Stimulated activated CD8-positive, alpha-beta memory T cell treated with anti-CD3 and anti-CD28 coated beads, Interleukin-12 subunit alpha, Interleukin-12 subunit beta, amount 100 ng/mL, for 24 hours (primary cell): Measurements from ENCODE around the gene STX8.
A peak's percentile ranks its signal among the peaks of the same experiment; 100 is the strongest.

Source experiments
- DNase-seq: peaks from one replicate; pipeline ENCODE4 v3.0.0-alpha.2; 2020; ENCODE audit errors: extremely low read depth

STX8 gene

DNA sequence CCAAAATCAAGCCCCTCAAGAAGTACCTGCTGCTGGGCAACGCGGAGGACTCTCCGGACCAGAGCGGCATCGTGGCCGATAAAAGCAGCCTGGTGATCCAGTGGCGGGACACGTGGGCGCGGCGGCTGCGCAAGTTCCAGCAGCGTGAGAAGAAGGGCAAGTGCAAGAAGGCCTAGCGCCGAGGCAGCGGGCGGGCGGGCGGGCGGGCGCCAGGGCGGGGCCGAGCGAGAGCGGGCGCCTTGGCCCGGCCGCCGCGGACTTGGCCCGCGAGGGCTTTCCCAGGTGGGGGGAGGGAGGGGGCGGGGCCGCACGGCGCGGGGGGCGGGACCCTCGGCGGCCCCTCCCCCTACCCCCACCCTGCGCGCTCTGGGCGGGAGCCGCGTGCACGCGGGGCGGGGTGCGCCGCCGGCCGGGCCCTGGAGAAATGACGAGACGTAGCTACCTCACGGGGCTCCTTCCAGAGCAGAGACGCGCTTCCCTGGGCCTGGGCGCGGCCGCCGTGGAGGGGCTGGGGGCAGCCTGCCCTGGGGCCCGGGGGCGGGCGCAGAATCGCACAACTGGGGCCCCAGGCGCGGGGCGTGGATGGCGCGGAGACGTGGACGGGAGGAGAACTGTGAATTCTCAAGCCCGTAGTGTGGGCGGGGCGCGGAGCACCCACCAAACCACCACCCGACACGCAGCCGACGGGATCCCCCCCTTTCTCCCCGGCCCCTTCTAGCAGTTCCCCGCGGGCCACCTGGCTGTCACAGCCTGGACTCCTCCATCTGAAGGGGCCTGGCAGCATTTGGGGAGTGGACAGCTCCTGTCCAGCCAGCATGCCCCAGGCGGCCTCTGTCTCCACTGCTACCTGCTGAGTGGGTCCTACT, 335.6 kb downstream of the STX8 start:
- peak; percentile 38 for DNase-seq

DNA sequence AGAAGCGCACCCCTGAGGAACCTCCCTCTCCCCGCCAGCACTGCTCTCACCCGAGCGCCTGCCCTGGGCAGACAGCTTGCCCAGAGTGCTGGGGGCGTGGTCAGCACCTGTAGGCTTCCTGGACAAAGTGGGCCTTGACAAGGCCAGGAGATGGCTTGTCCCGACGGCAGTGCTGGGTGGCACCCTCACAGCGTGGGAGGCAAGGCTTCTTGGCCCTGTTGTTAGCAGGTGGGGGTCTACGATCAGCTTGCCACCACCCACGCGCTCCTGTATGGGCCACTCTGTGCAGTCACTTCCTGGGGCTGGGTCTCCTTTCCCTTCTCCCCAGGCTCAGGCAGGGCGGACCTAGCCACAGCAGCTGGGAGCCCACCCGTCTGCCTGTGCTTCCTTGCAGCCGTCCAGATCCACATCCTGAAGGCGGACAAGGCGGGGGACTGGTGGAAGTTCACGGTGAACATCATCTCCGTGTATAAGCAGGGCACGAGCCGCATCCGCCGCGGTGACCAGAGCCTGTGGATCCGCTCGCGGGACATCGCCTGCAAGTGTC, 336.3 kb downstream of the STX8 start:
- DNase-seq: no peak

DNA sequence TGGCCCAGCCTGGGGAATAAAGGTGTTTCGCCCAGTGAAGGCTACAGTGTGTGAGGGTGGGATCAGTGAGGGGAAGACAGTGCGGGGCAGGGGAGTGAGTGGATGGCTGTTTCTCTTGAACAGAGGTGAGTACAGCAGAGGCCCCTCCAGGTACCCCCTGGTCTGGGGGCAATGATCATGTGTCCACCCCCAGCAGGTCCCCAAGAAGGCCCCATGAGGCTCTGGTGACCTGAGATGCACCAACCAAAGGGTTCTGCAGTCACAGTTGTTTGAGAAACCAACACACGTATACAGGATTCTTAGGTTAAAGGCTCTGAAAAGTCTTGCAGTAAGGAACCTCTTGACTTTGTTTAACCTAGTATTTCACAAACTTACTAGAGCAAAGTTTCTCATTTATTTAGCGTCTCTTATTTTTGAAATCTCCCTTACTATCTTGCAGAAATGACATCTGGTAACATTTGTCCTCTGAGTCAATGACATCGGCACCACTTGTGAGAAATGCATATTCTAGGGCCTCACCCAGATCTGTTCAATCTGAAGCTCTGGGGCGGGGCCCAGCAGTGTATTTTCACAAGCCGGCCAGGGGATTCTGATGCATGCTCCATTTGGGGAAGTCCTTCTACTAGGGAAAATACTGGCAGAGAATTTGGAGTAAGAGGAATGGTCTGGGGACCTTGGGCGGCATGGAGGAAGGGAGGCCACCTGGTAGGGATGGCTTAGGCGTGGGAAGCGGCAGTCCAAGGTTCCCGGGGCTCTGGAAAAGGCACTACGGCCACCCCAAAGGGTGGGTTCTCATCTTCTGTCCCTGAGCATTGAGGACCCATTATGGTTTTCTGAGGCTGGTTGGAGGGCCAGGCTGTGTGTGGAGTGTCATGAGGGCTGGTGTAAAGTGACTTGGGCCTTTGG, 337.0 kb downstream of the STX8 start:
- no peak for DNase-seq

GRCh38 chr17:9237661-9238301, 337.8 kb downstream of the STX8 start:
- no peak for DNase-seq

DNA sequence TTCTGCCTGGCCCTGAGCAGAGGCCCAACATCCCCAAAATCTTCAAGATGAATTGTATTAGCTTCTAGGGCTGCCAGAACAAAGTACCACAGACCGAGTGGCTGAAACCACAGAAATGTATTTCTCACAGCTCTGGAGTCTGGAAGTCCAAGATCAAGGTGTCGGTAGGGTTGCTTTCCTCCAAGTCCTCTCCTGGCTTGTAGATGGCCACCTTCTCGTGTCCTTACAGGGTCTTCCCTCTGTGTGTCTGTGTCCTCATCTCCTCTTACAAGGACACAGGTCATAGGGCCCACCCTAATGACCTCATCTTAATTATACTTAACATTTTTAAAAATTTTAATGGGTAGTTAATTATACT, 338.6 kb downstream of the STX8 start:
- no peak for DNase-seq

- DNase-seq: no peak
Observed at GRCh38 chr17:9236286-9237052, 339.2 kb downstream of the STX8 start.

GRCh38 chr17:9235346-9235745, 340.3 kb downstream of the STX8 start:
- no peak for DNase-seq

DNA sequence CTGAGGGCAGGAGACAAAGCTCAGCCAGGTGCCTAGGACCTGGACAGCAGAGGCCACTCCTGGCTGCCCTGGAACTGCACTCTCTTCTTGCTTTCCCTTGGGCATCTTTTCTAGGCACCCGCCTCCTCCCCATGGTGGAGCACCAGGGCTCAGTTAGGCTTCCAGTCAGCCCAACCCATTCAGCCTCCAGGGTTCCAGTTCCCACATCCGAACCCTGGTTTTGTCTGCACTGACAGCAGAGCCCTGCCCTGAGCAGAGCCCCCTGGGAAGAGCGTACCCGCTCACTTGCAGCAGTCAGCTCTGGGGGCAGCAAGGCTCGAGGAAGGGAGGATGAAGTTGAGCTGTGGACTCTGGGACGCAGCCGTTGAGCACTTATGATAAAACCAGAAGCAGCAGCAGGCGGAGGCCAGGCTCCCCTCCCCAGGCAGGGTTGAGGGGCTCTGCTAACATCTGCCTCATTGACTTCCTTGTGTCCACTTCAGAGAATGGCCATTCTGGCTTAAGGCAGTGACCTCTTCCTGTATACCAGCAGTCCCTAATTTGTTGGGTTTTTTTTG, 341.2 kb downstream of the STX8 start:
- DNase-seq: no peak

DNA sequence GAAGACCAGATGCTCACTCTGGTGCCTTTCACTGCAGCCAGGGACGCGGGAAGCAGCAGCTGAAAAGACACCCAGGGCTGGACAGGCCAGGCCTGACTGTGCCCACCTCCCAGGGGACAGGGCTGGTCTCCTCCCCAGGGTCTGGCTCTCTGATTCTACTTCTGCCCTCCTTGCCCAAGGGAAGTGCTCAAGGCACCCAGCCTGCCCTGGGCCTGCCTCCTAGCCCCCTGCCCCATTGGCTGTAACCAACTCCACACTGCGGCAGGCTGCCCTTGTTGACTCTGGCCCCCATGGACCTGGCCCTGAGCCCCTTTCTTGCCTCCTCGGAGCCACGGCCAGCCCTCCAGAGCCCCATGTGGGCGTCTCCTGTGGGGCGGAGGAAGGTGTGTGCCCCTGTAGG, 341.9 kb downstream of the STX8 start:
- no peak for DNase-seq

- no peak for DNase-seq
Observed at GRCh38 chr17:9233271-9233599, 342.4 kb downstream of the STX8 start.

- no peak for DNase-seq
Observed at GRCh38 chr17:9232591-9233270, 342.9 kb downstream of the STX8 start.

DNA sequence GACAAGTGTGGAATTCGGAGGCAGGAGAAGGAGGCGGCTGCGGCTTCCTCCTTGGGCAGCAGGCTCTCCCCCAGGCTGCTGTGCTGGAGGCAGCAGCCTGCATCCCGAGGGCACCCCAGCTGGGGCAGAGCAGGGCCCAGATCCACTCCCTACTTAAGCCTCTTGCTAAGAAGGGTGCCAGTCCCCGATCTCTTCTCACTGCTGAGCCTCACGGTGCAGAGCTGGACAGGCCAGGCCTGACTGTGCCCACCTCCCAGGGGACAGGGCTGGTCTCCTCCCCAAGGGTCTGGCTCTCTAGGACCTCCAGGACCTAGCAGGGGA, 343.5 kb downstream of the STX8 start:
- no peak for DNase-seq

DNA sequence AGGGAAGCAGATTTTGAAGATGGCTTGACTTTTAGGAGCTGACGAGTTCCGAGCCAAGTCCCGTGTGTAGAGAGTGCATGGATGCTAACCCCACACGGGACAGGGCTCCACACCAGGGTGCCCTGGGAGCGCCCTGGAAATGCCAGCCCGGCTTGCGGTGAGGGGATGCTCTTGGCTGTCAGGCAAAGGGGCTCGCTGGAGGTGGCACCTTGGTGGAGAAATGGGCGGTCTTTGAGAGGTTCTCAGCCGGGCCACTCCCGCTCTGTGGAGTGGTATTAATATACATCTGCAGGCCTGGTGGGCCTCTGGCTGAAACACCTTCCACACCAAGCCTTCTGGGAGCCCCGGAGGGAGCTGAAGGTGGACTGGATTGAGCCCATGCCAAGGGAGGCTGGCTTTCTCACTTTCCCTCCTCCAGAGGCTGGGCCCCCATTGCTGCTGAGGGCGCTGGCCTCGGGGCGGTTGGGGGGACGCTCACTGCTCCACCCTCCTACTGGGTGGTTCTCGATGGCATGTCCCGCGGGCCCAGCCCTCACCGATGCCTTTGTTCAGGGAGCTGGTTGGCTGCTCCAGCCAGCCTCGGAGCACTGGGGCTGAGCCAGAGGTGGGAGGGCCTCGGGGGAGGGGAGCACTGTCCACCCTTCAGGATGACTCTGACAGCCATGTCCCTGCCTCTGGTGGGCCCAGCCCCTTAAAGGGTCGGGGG, 344.0 kb downstream of the STX8 start:
- DNase-seq: no peak

DNA sequence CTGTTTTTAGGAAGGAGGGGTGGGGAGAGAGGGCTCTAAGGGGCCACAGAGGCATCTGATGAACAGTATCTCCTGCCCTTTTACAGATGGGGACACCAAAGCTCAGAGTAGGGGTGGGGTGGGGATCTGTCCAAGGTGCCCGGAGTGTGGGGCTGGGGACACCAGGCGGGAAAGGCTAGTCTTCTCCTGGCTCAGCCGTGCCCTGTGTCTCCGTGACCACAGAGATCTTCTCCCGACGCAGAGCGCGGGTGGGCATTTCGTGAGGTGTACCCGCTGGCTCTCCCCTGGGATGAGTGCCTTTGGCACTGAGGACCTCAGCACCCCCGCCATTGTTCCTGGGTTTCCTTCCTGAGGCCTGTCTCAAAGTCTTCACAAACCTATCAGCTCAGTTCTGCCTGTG, 344.8 kb downstream of the STX8 start:
- DNase-seq: no peak

GRCh38 chr17:9230346-9230745, 345.3 kb downstream of the STX8 start:
- DNase-seq: no peak

DNA sequence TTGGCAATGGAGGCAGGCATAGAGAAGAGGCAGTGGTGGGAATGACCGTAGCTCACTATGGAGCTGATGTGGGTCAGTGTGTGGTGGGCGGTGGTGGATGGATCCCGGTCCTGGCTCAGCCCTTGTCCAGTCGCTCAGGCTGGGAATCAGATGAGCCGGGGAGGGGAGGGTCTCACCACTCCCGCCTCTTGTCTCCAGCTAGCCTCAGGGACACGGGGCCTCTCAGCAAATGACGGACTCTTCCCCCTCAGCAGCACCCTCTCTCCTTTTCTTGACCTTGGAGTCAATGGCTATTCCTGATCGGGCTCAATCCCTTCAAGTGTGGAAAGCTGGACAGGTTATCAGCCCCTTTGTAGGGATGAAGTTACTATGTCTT, 345.8 kb downstream of the STX8 start:
- DNase-seq: no peak

DNA sequence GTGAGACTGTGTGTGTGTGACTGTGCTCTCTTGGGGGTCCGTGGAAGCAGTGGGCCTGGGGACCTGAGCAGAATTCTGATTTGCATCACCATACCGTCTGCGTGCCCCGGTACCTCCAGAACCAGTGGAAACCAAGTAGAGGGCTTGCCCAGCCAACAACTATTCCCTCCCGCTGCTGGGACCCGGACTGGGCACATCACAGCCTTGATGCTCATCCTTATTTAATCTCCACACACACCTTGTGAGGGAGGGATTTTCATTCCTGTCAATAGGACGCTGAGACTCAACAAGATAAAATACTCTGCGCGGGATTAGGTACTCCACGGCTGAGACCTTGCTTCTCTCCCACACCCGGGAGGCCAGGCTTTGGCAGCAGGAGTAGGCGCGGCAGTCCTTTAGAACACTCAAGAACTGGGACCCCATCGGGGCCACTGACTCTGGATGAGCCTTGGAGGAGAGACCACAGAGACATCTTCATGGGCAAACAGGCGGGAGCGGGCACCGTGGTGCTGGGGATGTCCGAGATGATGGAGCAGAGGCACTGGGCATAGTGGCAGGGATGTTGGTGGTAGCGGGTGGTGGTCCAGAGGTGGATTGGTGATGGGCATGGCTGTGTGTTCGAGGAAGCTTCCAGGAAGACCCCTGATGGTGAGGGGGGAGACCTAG, 346.3 kb downstream of the STX8 start:
- DNase-seq: no peak

DNA sequence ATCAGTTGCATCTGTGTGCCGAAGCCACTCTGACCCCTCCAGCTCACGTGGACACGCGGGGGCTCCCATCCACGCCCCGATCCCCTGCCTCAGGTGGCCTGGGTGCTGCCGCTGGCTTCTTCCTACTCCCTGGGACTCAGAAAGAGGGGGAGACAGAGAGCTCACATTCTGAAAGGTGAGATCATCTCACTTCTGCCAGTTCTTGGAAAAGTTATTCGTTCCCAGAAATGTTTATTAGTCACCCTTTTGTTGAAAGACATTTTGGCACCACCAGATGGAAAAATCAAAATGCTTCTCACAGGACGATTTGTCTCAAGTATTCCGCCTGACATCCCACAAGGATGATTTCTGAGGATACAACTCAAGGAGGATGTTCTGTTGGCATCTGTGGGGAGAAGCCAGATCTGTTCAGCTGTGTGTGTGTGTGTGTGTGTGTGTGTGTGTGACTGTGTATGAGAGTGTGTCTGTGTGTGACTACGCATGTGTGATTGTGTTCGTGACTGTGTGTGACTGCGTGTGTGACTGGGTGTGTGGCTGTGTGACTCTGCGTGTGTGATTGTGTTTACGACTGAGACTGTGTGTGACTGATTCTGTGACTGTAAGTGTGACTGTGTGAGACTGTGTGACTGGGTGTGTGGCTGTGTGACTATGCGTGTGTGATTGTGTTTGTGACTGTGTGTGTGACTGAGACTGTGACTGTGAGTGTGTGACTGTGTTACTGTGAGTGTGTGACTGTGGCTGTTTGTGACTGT, 347.0 kb downstream of the STX8 start:
- DNase-seq: no peak

DNA sequence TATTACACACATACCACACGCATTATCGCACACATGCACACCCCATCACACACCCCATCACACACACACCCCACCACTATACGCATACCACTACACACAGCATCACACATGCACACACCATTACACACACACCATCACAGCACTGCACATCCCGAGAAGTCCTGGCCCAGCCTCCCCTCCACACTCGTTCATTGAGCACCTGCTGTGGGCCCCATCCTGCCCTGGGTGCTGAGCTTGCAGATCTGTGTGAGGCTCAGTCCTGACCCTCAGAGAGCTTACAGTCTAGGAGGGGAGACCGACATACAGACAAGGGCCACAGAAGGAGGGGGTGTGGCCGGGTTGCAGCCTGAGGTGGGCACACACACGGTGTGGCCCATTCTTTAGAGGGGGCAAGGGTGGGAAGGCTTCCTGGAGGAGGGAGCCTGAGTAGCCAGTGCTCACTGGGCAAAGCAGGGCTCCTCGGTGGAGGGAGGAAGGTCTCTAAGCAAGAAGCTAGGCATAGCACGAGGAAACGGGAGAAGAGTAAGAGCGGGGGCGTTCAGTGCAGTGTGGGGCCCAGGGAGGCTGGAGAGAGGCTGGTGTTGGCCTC, 347.7 kb downstream of the STX8 start:
- no peak for DNase-seq
